Epithelial cell of proximal tubule (primary cell): ENCODE measurements around the gene CYB5R3. TPM values are rescaled to one million over a fixed set of nuclear protein-coding genes. Genes with fewer than 3 reads are reported as not detected.

ENCODE experiments used
- DNase-seq: peaks from one replicate; pipeline ENCODE4 v3.0.0-alpha.2; 2011; ENCODE audit warnings: low read depth
- H3K4me3 ChIP-seq: 2 replicates; pipeline ENCODE4 v1.5.1; 2011; ENCODE audit warnings: low read depth, mild to moderate bottlenecking, low read length
- total RNA-seq: library from RNA; depleted of rRNA; stranded (reverse); fragments of >200 nt; gene quantifications from 2 replicates; pipeline ENCODE4 v1.2.3, GENCODE V29; 2015
- TF ChIP-seq, protein P1 (sequence below): conservative IDR thresholded peaks from 2 replicates; pipeline ENCODE4 v1.5.1; 2012; ENCODE audit warnings: low read depth, mild to moderate bottlenecking, low read length

Gene CYB5R3
- total RNA-seq, 1 donor from 2014 or later: 122 TPM

GRCh38 chr22:42604403-42604802, 44.8 kb downstream of the CYB5R3 start:
- no peak for DNase-seq
- H3K4me3 ChIP-seq: no peak overlapping the region
- TF ChIP-seq, protein P1, sequence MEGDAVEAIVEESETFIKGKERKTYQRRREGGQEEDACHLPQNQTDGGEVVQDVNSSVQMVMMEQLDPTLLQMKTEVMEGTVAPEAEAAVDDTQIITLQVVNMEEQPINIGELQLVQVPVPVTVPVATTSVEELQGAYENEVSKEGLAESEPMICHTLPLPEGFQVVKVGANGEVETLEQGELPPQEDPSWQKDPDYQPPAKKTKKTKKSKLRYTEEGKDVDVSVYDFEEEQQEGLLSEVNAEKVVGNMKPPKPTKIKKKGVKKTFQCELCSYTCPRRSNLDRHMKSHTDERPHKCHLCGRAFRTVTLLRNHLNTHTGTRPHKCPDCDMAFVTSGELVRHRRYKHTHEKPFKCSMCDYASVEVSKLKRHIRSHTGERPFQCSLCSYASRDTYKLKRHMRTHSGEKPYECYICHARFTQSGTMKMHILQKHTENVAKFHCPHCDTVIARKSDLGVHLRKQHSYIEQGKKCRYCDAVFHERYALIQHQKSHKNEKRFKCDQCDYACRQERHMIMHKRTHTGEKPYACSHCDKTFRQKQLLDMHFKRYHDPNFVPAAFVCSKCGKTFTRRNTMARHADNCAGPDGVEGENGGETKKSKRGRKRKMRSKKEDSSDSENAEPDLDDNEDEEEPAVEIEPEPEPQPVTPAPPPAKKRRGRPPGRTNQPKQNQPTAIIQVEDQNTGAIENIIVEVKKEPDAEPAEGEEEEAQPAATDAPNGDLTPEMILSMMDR: no peak

- TF ChIP-seq, protein P1: peak; percentile 3
- no peak overlapping the region for H3K4me3 ChIP-seq
- DNase-seq: no peak
These were observed 45.8 kb downstream of the CYB5R3 start for GRCh38 chr22:42603427-42603826.

GRCh38 chr22:42602470-42602869, 46.7 kb downstream of the CYB5R3 start:
- TF ChIP-seq, protein P1: no peak
- no peak overlapping the region for H3K4me3 ChIP-seq
- DNase-seq: no peak

DNA sequence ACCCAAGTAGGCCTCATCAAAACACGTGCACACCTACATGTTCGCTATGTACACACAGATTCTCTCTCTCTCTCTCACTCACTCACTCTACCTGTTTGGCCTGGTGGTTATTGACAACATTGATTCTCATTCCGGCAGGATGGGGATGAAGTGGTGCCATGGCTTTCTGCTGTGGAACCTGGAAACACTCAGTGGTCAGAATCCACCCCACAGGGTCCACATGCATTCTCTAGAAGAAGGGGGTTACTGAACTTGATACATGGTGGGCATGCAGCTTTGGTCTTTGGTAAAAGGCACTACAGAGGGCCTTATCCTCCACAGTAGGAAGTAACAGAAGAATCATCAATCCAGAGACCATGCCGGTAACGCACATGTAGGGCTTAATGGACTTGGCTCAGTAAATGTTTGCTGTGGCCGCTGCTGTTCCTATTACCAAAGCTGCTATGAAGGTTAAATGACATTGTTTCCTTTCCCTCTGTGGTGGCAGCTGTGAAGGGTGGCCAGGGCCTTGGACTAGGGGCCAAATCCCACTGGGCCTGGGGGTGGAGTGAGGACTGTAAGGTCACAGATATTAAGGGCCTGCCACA, 47.2 kb downstream of the CYB5R3 start:
- no peak overlapping the region for H3K4me3 ChIP-seq
- TF ChIP-seq, protein P1: no peak
- DNase-seq: no peak

GRCh38 chr22:42596863-42597530, 52.2 kb downstream of the CYB5R3 start:
- TF ChIP-seq, protein P1: no peak
- no peak overlapping the region for H3K4me3 ChIP-seq
- DNase-seq: no peak

DNA sequence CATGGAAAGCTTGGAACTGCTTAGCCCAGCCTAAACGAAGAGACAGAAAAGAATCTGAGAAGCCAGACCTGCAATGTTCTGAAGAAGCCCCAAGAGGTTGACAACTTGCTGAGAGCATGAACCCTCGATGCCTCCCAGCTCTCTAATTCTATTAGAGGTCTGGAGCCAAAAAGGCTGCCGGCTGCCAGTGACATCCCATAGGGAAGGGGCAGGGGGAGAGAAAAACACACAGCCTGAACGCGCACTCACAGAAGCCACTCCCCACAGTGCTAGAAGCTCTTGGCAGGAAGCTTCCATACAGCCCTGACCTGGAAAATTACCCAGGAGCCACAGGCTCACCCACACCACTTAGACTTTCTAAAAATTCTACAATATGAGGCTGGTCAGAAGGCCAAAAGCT, 52.9 kb downstream of the CYB5R3 start:
- DNase-seq: no peak
- TF ChIP-seq, protein P1: no peak
- H3K4me3 ChIP-seq: no peak overlapping the region

DNA sequence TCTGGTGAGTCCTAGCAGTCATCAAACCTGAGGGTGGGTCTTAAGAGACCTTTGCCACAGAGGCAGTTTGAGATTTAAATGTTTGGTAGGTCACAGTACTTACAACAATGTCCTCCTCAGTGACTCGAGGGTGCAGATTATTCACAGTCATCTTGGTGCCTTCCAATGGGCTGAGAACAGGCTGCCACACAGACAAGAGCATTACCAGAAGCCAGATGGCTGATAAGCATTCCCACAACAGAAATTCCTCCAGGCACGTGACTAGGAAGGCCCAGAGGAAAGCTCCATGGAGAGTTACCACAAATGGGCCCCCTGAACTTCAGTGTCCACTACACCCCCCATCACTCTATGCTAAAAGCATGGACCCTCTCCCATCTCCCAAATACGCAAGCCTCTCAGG, 53.8 kb downstream of the CYB5R3 start:
- no peak overlapping the region for H3K4me3 ChIP-seq
- DNase-seq: no peak
- TF ChIP-seq, protein P1: no peak
